GM12878 (cell line): Measurements from ENCODE around the gene PLEKHM3.

Experiments
- CUX1 ChIP-seq: IDR thresholded peaks from 2 replicates; pipeline ENCODE4 v1.6.1; 2012; ENCODE audit warnings: improper control_type of control experiment, low read depth, low read length; ENCODE audit not compliant: insufficient replicate concordance
- EED ChIP-seq: sonication (generic); IDR thresholded peaks from 2 replicates; pipeline ENCODE4 v1.6.1; 2016; ENCODE audit warnings: antibody characterized with exemption, low read depth
- IRF4 ChIP-seq: IDR thresholded peaks from 2 replicates; pipeline ENCODE4 v1.6.1; 2011; ENCODE audit warnings: low read depth, low read length
- MXI1 ChIP-seq: fragments of 150-350 bp; IDR thresholded peaks from 2 replicates; pipeline ENCODE4 v1.6.1; 2011; ENCODE audit warnings: low read depth, mild to moderate bottlenecking, inconsistent platforms, low read length, improper control_type of control experiment
- NFYB ChIP-seq: IDR thresholded peaks from 2 replicates; pipeline ENCODE4 v1.6.1; 2011; ENCODE audit warnings: low read depth, mild to moderate bottlenecking, low read length, improper control_type of control experiment, moderate library complexity; ENCODE audit not compliant: insufficient read depth
- SIN3A ChIP-seq: IDR thresholded peaks from 2 replicates; pipeline ENCODE4 v1.6.1; 2012; ENCODE audit warnings: low read depth, low read length, improper control_type of control experiment
- TBL1XR1 ChIP-seq: IDR thresholded peaks from 2 replicates; pipeline ENCODE4 v1.6.1; 2012; ENCODE audit warnings: low read depth, low read length, improper control_type of control experiment
- YY1 ChIP-seq: IDR thresholded peaks from 2 replicates; pipeline ENCODE4 v1.6.1; 2011; ENCODE audit warnings: low read depth, mild to moderate bottlenecking, low read length
- TF ChIP-seq, protein P1 (sequence below), 3 experiments: IDR thresholded peaks in 2 of 3; conservative IDR thresholded peaks in 1 of 3; 2 replicates each; pipeline ENCODE4 v1.5.1; 2011; ENCODE audit warnings: low read depth in 3 of 3, low read length in 3 of 3, mild to moderate bottlenecking in 3 of 3, control low read depth in 2 of 3, moderate library complexity in 2 of 3, inconsistent platforms in 1 of 3, mixed read lengths in 1 of 3; ENCODE audit not compliant: control insufficient read depth in 2 of 3, insufficient read depth in 1 of 3; ENCODE audit errors: extremely low read depth in 1 of 3
- TF ChIP-seq, protein P2 (sequence below): IDR thresholded peaks from 2 replicates; pipeline ENCODE4 v1.6.1; 2011; ENCODE audit warnings: mild to moderate bottlenecking, low read depth, low read length, moderate library complexity; ENCODE audit not compliant: insufficient replicate concordance

DNA sequence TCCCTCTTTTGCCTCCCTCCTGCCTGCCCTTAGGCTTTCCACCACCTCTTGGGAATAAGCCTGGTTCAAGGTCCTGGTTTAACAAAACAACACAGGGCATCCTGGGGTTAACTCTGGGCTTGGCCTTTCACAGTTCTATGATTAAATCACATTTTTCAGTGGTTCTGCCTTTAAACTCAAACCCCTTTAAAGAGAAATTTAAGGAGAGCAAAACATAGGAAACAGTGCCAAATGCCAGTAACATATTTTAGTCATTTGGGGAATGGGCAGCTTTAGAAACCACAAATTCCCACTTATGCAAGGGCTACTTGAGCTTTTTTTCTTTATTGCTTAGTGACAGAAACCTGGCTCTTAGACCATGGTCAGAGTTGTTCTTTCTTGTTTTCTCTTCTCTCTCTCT is 143.4 kb downstream of the PLEKHM3 start:
- TF ChIP-seq, protein P1, sequence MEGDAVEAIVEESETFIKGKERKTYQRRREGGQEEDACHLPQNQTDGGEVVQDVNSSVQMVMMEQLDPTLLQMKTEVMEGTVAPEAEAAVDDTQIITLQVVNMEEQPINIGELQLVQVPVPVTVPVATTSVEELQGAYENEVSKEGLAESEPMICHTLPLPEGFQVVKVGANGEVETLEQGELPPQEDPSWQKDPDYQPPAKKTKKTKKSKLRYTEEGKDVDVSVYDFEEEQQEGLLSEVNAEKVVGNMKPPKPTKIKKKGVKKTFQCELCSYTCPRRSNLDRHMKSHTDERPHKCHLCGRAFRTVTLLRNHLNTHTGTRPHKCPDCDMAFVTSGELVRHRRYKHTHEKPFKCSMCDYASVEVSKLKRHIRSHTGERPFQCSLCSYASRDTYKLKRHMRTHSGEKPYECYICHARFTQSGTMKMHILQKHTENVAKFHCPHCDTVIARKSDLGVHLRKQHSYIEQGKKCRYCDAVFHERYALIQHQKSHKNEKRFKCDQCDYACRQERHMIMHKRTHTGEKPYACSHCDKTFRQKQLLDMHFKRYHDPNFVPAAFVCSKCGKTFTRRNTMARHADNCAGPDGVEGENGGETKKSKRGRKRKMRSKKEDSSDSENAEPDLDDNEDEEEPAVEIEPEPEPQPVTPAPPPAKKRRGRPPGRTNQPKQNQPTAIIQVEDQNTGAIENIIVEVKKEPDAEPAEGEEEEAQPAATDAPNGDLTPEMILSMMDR (IDR thresholded peaks at IDR 0.05 in 2 of 3, conservative IDR thresholded peaks at IDR 0.05 in 1 of 3; ENCODE audit: control insufficient read depth in 2 of 3, extremely low read depth in 1 of 3, insufficient read depth in 1 of 3, low read depth in 3 of 3, low read length in 3 of 3) = no peak
- TF ChIP-seq SIN3A (no peak), TBL1XR1 (no peak), EED (no peak), NFYB (no peak), MXI1 (no peak), YY1 (no peak), IRF4 (no peak), CUX1 (no peak)
- TF ChIP-seq, protein P2, sequence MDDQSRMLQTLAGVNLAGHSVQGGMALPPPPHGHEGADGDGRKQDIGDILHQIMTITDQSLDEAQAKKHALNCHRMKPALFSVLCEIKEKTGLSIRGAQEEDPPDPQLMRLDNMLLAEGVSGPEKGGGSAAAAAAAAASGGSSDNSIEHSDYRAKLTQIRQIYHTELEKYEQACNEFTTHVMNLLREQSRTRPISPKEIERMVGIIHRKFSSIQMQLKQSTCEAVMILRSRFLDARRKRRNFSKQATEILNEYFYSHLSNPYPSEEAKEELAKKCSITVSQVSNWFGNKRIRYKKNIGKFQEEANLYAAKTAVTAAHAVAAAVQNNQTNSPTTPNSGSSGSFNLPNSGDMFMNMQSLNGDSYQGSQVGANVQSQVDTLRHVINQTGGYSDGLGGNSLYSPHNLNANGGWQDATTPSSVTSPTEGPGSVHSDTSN = no peak
